ENCODE results near the gene PLXNA1.

Gene PLXNA1

GRCh38 chr3:126988451-126989021 lies 5.6 kb downstream of the PLXNA1 start:
- DNase-seq (ENCODE audit: low read depth): no peak

GRCh38 chr3:126989316-126990023 lies 6.6 kb downstream of the PLXNA1 start:
- no peak for DNase-seq (ENCODE audit: low read depth)

- no peak for DNase-seq (ENCODE audit: low read depth)
Observed at GRCh38 chr3:126990024-126990700, 7.2 kb downstream of the PLXNA1 start.

- DNase-seq (ENCODE audit: low read depth): no peak
Observed at GRCh38 chr3:126990890-126991289, 8.0 kb downstream of the PLXNA1 start.

- DNase-seq (ENCODE audit: low read depth): no peak
Observed at GRCh38 chr3:126991366-126992200, 8.7 kb downstream of the PLXNA1 start.

GRCh38 chr3:126992216-126992615 lies 9.3 kb downstream of the PLXNA1 start:
- DNase-seq (ENCODE audit: low read depth): no peak

GRCh38 chr3:126992776-126993175 lies 9.9 kb downstream of the PLXNA1 start:
- no peak for DNase-seq (ENCODE audit: low read depth)

- no peak for DNase-seq (ENCODE audit: low read depth)
Observed at GRCh38 chr3:126993436-126993835, 10.5 kb downstream of the PLXNA1 start.

GRCh38 chr3:126994661-126995245 lies 11.8 kb downstream of the PLXNA1 start:
- DNase-seq (ENCODE audit: low read depth): no peak

GRCh38 chr3:126995254-126995780 lies 12.4 kb downstream of the PLXNA1 start:
- no peak for DNase-seq (ENCODE audit: low read depth)

GRCh38 chr3:126995926-126996512 lies 13.1 kb downstream of the PLXNA1 start:
- DNase-seq (ENCODE audit: low read depth): no peak

GRCh38 chr3:126996905-126997304 lies 14.0 kb downstream of the PLXNA1 start:
- DNase-seq (ENCODE audit: low read depth): no peak

GRCh38 chr3:126997455-126998038 lies 14.6 kb downstream of the PLXNA1 start:
- DNase-seq (ENCODE audit: low read depth): no peak

- no peak for DNase-seq (ENCODE audit: low read depth)
Observed at GRCh38 chr3:126998320-126998719, 15.4 kb downstream of the PLXNA1 start.

- no peak for DNase-seq (ENCODE audit: low read depth)
Observed at GRCh38 chr3:126998728-126999127, 15.8 kb downstream of the PLXNA1 start.

- DNase-seq (ENCODE audit: low read depth): no peak
Observed at GRCh38 chr3:126999383-126999782, 16.5 kb downstream of the PLXNA1 start.

- no peak for DNase-seq (ENCODE audit: low read depth)
Observed at GRCh38 chr3:127000119-127000518, 17.2 kb downstream of the PLXNA1 start.

GRCh38 chr3:127000761-127001160 lies 17.8 kb downstream of the PLXNA1 start:
- DNase-seq (ENCODE audit: low read depth): no peak

- DNase-seq (ENCODE audit: low read depth): no peak
Observed at GRCh38 chr3:127001486-127002194, 18.7 kb downstream of the PLXNA1 start.

Measured in T-helper 22 cell (primary cell).